Measurements from ENCODE around the gene SRSF8.

Gene SRSF8

GRCh38 chr11:95055283-95055897, 11.3 kb upstream of the SRSF8 start:
- TF ChIP-seq ZBTB7A (IDR thresholded peaks at IDR 0.05; ENCODE audit: low read depth): no peak
- no peak for TF ChIP-seq CEBPB (IDR thresholded peaks at IDR 0.05)
- TF ChIP-seq, protein P1, sequence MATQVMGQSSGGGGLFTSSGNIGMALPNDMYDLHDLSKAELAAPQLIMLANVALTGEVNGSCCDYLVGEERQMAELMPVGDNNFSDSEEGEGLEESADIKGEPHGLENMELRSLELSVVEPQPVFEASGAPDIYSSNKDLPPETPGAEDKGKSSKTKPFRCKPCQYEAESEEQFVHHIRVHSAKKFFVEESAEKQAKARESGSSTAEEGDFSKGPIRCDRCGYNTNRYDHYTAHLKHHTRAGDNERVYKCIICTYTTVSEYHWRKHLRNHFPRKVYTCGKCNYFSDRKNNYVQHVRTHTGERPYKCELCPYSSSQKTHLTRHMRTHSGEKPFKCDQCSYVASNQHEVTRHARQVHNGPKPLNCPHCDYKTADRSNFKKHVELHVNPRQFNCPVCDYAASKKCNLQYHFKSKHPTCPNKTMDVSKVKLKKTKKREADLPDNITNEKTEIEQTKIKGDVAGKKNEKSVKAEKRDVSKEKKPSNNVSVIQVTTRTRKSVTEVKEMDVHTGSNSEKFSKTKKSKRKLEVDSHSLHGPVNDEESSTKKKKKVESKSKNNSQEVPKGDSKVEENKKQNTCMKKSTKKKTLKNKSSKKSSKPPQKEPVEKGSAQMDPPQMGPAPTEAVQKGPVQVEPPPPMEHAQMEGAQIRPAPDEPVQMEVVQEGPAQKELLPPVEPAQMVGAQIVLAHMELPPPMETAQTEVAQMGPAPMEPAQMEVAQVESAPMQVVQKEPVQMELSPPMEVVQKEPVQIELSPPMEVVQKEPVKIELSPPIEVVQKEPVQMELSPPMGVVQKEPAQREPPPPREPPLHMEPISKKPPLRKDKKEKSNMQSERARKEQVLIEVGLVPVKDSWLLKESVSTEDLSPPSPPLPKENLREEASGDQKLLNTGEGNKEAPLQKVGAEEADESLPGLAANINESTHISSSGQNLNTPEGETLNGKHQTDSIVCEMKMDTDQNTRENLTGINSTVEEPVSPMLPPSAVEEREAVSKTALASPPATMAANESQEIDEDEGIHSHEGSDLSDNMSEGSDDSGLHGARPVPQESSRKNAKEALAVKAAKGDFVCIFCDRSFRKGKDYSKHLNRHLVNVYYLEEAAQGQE (IDR thresholded peaks at IDR 0.05; ENCODE audit: low read depth): no peak
- no peak for TF ChIP-seq TCF12 (IDR thresholded peaks at IDR 0.05; ENCODE audit: low read depth)
- TF ChIP-seq MAX (IDR thresholded peaks at IDR 0.05): no peak

DNA sequence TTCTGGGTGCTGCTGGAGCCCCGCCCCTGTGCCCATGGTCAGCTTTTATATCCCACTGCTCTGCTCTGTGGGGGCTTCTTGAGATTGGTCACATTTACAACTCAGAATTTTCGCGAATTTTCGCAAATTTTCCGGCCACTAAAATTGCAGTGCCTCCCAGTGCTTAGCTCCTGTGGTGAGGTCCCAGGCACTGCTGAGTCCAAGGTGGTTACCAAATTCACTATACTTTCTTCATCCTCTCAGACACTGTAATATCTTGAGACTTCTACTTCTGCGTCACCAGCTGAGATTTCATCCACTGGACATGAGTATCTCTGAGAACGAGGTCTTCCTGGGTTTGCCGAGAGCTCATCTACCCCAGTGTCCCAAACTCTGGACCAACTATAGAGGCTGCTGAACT, 8.8 kb upstream of the SRSF8 start:
- no peak for TF ChIP-seq CREB1 (IDR thresholded peaks at IDR 0.05; ENCODE audit: low read depth)
- no peak for TF ChIP-seq TAF1 (IDR thresholded peaks at IDR 0.05; ENCODE audit: low read depth)
- no peak for TF ChIP-seq MAX (IDR thresholded peaks at IDR 0.05)
- no peak for TF ChIP-seq ZBTB7A (IDR thresholded peaks at IDR 0.05; ENCODE audit: low read depth)
- TF ChIP-seq CEBPB (IDR thresholded peaks at IDR 0.05): no peak
- no peak for TF ChIP-seq FOXM1 (IDR thresholded peaks at IDR 0.05; ENCODE audit: borderline replicate concordance, low read depth)
- TF ChIP-seq TEAD4 (IDR thresholded peaks at IDR 0.05): no peak
- TF ChIP-seq EP300 (IDR thresholded peaks at IDR 0.05; ENCODE audit: borderline replicate concordance): no peak

DNA sequence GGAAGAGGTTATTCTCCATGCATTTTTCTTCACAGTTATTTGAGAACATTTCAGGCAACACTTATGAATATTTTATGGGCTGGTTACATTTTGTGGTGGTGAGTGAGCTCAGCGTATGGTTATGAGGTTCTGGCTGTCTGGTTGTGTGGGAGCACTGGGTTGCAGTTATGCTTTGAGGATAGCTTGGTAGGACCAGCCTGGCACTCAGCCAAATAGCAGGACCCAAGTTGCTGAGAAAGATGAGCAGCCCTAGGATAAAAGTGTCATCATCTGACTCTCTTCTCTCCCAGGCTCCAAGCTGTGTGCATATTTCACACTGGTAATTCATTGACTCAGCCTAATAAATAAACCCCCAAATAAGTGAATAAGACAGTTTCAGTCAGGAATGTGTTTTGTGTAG, 8.1 kb upstream of the SRSF8 start:
- TF ChIP-seq EGR1 (IDR thresholded peaks at IDR 0.05): no peak
- no peak for TF ChIP-seq FOXM1 (IDR thresholded peaks at IDR 0.05; ENCODE audit: borderline replicate concordance, low read depth)
- TF ChIP-seq NFIC (IDR thresholded peaks at IDR 0.05): 0 out of 2 replicates have a peak, but pooled peaks have one; percentile 5

DNA sequence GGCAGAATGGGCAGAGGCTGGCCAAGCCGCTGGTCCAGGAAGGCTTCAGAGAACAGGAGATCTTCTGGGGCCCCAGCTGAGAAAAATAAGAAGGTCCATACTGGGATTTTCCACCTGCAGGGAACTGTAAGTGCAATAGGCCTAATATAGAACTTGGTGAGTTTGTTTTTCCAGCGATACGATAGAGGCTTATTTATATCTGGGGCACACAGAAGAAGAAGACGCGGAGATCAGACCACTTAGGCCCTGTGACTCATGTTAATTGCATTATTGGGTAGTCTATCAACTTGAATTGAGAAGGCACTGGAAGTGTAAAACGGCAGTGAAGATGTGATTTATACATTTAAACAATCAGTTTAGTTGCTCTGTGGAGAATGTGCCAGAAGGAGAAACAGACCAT, 7.7 kb upstream of the SRSF8 start:
- TF ChIP-seq YY1 (IDR thresholded peaks at IDR 0.05; ENCODE audit: low read depth): no peak
- TF ChIP-seq, protein P2, sequence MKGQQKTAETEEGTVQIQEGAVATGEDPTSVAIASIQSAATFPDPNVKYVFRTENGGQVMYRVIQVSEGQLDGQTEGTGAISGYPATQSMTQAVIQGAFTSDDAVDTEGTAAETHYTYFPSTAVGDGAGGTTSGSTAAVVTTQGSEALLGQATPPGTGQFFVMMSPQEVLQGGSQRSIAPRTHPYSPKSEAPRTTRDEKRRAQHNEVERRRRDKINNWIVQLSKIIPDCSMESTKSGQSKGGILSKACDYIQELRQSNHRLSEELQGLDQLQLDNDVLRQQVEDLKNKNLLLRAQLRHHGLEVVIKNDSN (IDR thresholded peaks at IDR 0.05): no peak
- TF ChIP-seq TEAD4 (IDR thresholded peaks at IDR 0.05): no peak
- no peak for TF ChIP-seq CREB1 (IDR thresholded peaks at IDR 0.05; ENCODE audit: low read depth)
- no peak for TF ChIP-seq NFIC (IDR thresholded peaks at IDR 0.05)
- TF ChIP-seq, protein P1 (IDR thresholded peaks at IDR 0.05; ENCODE audit: low read depth): no peak
- no peak for TF ChIP-seq EGR1 (IDR thresholded peaks at IDR 0.05)

GRCh38 chr11:95065336-95065735, 1.4 kb upstream of the SRSF8 start:
- TF ChIP-seq CREB1 (IDR thresholded peaks at IDR 0.05; ENCODE audit: low read depth) (no peak), TAF1 (IDR thresholded peaks at IDR 0.05; ENCODE audit: low read depth) (no peak), MAX (IDR thresholded peaks at IDR 0.05) (no peak), NFIC (IDR thresholded peaks at IDR 0.05) (no peak), FOXM1 (IDR thresholded peaks at IDR 0.05; ENCODE audit: borderline replicate concordance, low read depth) (no peak)

- peak; percentile 91 for TF ChIP-seq YY1 (IDR thresholded peaks at IDR 0.05; ENCODE audit: low read depth)
- TF ChIP-seq TCF12 (IDR thresholded peaks at IDR 0.05; ENCODE audit: low read depth): peak; percentile 12; the same call in 1 of the 2 replicates
- no peak for TF ChIP-seq EP300 (IDR thresholded peaks at IDR 0.05; ENCODE audit: borderline replicate concordance)
- TF ChIP-seq EGR1 (IDR thresholded peaks at IDR 0.05): no peak; the same call in 1 of the 2 replicates
- TF ChIP-seq CEBPB (IDR thresholded peaks at IDR 0.05): no peak
- TF ChIP-seq TAF1 (IDR thresholded peaks at IDR 0.05; ENCODE audit: low read depth): peak; percentile 66
- peak; percentile 51; the same call in 1 of the 2 replicates for TF ChIP-seq MAX (IDR thresholded peaks at IDR 0.05)
- no peak; the same call in 1 of the 2 replicates for TF ChIP-seq FOXM1 (IDR thresholded peaks at IDR 0.05; ENCODE audit: borderline replicate concordance, low read depth)
- no peak for TF ChIP-seq TEAD4 (IDR thresholded peaks at IDR 0.05)
These were observed 521 bp downstream of the SRSF8 start for GRCh38 chr11:95067039-95067840.
